Activated T-helper 1 cell treated with anti-CD3 and anti-CD28 coated beads, Interleukin-2, amount 50 U/mL, for 16 hours (primary cell): ENCODE data around the gene MLF2.

Source experiments
- DNase-seq, 2 donors: peaks; one replicate each; pipeline ENCODE4 v3.0.0-alpha.2; 2020; ENCODE audit warnings: low read depth in 1 of 2, low spot score in 1 of 2

The MLF2 gene

DNA sequence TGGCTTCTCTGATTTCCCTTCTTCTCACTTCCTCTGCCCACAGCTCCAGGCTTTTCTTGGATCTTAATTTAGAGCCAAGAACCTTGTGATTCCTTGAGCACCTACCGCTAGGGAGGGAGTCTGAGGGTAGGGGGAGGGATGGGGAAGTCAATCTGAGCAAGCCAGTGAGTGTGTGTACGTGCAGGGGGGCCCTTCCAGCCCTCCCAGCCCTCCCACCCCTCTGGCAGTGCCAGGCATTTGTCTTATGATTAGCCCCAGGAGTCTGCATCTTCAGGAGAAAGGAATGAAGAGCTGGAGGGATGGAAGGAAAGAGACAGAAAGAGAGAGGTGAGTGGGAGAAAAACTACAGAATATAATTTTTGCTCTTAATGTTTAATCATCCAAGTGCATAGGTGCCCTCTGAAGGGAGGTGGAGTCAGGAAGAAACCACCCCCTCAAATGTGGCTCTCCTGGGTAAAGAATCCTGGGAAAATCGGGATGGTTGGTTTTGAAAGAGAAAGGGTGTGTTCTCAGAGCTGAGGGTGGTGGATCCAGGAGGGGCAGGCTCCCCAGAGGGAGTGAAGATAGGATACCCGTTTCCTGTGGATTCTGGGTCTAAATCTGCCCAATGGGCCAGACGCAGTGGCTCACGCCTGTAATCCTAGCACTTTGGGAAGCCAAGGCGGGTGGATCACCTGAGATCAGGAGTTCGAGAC is 54.4 kb downstream of the MLF2 start:
- DNase-seq, result no peak
